Measurements from ENCODE around the gene RNF114.

DNA sequence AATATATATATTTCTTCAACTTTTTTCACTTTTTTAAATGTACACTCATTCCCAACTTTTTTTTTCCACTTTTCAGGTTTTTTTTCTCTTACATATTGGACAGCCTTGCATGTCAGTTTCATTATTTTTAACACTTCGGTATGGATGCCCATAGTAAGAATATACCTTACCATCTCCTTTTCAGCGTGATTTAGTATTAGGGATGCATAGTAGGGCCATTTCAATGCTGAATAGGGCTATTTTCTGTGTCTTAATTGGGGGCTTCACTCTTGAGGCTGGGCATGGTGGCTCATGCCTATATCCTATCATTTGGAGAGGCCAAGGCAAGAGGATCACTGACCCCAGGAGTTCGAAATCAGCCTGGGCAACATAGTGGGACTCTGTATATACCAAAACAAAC lies 6.7 kb downstream of the RNF114 start:
- TF ChIP-seq ZNF596 (tag by site-specific recombination; IDR thresholded peaks at IDR 0.05) = no peak
- TF ChIP-seq ZNF626 (tag by site-specific recombination; IDR thresholded peaks at IDR 0.05) = no peak
- no peak for TF ChIP-seq ZNF639 (tag by site-specific recombination; IDR thresholded peaks at IDR 0.05)
- TF ChIP-seq ZNF423 (tag by site-specific recombination; IDR thresholded peaks at IDR 0.05) = no peak
- TF ChIP-seq BCL11A (tag by site-specific recombination; IDR thresholded peaks at IDR 0.05; ENCODE audit: low read depth) = no peak
- TF ChIP-seq, protein P1, sequence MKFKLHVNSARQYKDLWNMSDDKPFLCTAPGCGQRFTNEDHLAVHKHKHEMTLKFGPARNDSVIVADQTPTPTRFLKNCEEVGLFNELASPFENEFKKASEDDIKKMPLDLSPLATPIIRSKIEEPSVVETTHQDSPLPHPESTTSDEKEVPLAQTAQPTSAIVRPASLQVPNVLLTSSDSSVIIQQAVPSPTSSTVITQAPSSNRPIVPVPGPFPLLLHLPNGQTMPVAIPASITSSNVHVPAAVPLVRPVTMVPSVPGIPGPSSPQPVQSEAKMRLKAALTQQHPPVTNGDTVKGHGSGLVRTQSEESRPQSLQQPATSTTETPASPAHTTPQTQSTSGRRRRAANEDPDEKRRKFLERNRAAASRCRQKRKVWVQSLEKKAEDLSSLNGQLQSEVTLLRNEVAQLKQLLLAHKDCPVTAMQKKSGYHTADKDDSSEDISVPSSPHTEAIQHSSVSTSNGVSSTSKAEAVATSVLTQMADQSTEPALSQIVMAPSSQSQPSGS (tag by site-specific recombination; IDR thresholded peaks at IDR 0.05; ENCODE audit: low read depth) = no peak
